Neural progenitor cell (in vitro differentiated cells): Measurements from ENCODE around the gene PFDN4.

ENCODE experiments used
- EZH2 ChIP-seq: fragments of 200-600 bp; sonication (generic); IDR thresholded peaks from 2 replicates; pipeline ENCODE4 v1.6.1; 2017; ENCODE audit warnings: antibody characterized with exemption, mild to moderate bottlenecking, moderate library complexity
- TF ChIP-seq, protein P1 (sequence below): fragments of 200-600 bp; sonication (generic); IDR thresholded peaks from 2 replicates; pipeline ENCODE4 v1.5.1; 2017; ENCODE audit warnings: antibody characterized with exemption, mild to moderate bottlenecking

DNA sequence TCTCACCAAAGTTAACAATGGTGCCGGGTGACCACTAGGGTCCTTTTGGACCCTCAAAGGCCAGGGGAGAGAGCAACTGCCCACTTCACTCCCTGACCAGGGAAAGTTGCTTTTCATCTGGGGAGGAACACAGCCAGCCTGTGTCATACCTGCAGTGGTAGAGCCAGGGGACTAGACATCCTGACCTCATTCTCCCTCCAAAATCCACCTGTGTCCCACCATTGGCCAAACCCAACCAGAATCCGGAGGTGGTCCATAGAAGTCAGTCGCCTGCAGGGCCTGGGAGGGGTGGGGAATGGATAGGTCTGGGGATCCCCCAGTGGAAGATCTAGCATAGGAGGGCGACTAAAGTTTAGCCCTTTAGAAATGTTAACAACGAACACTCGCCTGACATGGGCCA is 12.8 kb downstream of the PFDN4 start:
- TF ChIP-seq, protein P1, sequence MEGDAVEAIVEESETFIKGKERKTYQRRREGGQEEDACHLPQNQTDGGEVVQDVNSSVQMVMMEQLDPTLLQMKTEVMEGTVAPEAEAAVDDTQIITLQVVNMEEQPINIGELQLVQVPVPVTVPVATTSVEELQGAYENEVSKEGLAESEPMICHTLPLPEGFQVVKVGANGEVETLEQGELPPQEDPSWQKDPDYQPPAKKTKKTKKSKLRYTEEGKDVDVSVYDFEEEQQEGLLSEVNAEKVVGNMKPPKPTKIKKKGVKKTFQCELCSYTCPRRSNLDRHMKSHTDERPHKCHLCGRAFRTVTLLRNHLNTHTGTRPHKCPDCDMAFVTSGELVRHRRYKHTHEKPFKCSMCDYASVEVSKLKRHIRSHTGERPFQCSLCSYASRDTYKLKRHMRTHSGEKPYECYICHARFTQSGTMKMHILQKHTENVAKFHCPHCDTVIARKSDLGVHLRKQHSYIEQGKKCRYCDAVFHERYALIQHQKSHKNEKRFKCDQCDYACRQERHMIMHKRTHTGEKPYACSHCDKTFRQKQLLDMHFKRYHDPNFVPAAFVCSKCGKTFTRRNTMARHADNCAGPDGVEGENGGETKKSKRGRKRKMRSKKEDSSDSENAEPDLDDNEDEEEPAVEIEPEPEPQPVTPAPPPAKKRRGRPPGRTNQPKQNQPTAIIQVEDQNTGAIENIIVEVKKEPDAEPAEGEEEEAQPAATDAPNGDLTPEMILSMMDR = no peak
- TF ChIP-seq EZH2 = no peak
